Duodenal mucosa (tissue), 2 donors: ENCODE data around the gene DDC.
"Not testable (repeated sequence)": the region's sequence is repeated elsewhere in the genome, so short reads cannot be mapped to it uniquely, and the experiment has no call there.

Source experiments
- H3K27ac ChIP-seq: one replicate; pipeline ENCODE4 v1.7.0; 2013; ENCODE audit warnings: low read depth, low read length
- H3K27me3 ChIP-seq, 2 donors: one replicate each; pipeline ENCODE4 v1.7.0; 2013; ENCODE audit warnings: low read length in 2 of 2, control low read depth in 1 of 2; ENCODE audit not compliant: insufficient read depth in 2 of 2, control insufficient read depth in 1 of 2
- H3K36me3 ChIP-seq, 2 donors: one replicate each; pipeline ENCODE4 v1.7.0; 2013; ENCODE audit warnings: low read length in 2 of 2, control low read depth in 1 of 2; ENCODE audit not compliant: insufficient read depth in 2 of 2, control insufficient read depth in 1 of 2
- H3K4me1 ChIP-seq, 2 donors: one replicate each; pipeline ENCODE4 v1.7.0; 2013; ENCODE audit warnings: low read length in 2 of 2, control low read depth in 1 of 2; ENCODE audit not compliant: insufficient read depth in 2 of 2, control insufficient read depth in 1 of 2
- H3K4me3 ChIP-seq, 2 donors: one replicate each; pipeline ENCODE4 v1.7.0; 2013; ENCODE audit warnings: low read length in 2 of 2, low read depth in 1 of 2
- H3K9ac ChIP-seq, 2 donors: one replicate each; pipeline ENCODE4 v1.7.0; 2013; ENCODE audit warnings: low read length in 2 of 2, low read depth in 1 of 2
- H3K9me3 ChIP-seq, 2 donors: one replicate each; pipeline ENCODE4 v1.7.0; 2013; ENCODE audit warnings: low read length in 2 of 2, control low read depth in 1 of 2; ENCODE audit not compliant: control insufficient read depth in 1 of 2

Gene DDC

GRCh38 chr7:50540785-50541579 is 24.2 kb downstream of the DDC start:
- no peak overlapping the region for H3K9ac ChIP-seq
- H3K4me1 ChIP-seq, result no peaks in the 10 kb centered on the region
- H3K9me3 ChIP-seq, result no peaks in the 10 kb centered on the region
- H3K27ac ChIP-seq, result no peak overlapping the region
- peaks cover 21 to 59% of the 10 kb centered on the region in 2 donors for H3K36me3 ChIP-seq
- no peak overlapping the region for H3K4me3 ChIP-seq
- H3K27me3 ChIP-seq, result no peaks in the 10 kb centered on the region

GRCh38 chr7:50539725-50540124 is 25.5 kb downstream of the DDC start:
- H3K36me3 ChIP-seq, result peaks cover 21 to 59% of the 10 kb centered on the region in 2 donors
- H3K9ac ChIP-seq, result no peak overlapping the region
- H3K27ac ChIP-seq, result no peak overlapping the region
- no peaks in the 10 kb centered on the region for H3K9me3 ChIP-seq
- no peak overlapping the region for H3K4me3 ChIP-seq
- no peaks in the 10 kb centered on the region for H3K27me3 ChIP-seq
- H3K4me1 ChIP-seq, result peaks cover 2 to 8% of the 10 kb centered on the region in 2 donors

GRCh38 chr7:50538478-50538877 is 26.7 kb downstream of the DDC start:
- no peaks in the 10 kb centered on the region for H3K27me3 ChIP-seq
- no peak overlapping the region for H3K4me3 ChIP-seq
- no peak overlapping the region for H3K9ac ChIP-seq
- peaks cover 5 to 14% of the 10 kb centered on the region in 2 donors for H3K4me1 ChIP-seq
- H3K27ac ChIP-seq, result no peak overlapping the region
- H3K36me3 ChIP-seq, result peaks cover 17 to 52% of the 10 kb centered on the region in 2 donors
- H3K9me3 ChIP-seq, result no peaks in the 10 kb centered on the region

GRCh38 chr7:50537417-50537816 is 27.8 kb downstream of the DDC start:
- H3K27me3 ChIP-seq, result no peaks in the 10 kb centered on the region
- H3K9ac ChIP-seq, result no peak overlapping the region
- peaks cover 7 to 42% of the 10 kb centered on the region in 2 donors for H3K36me3 ChIP-seq
- H3K4me1 ChIP-seq, result peaks cover 5 to 14% of the 10 kb centered on the region in 2 donors
- H3K27ac ChIP-seq, result no peak overlapping the region
- H3K9me3 ChIP-seq, result no peaks in the 10 kb centered on the region
- H3K4me3 ChIP-seq, result no peak overlapping the region

GRCh38 chr7:50535291-50535711 is 29.9 kb downstream of the DDC start:
- H3K4me1 ChIP-seq, result peaks cover 12 to 30% of the 10 kb centered on the region in 2 donors
- H3K9ac ChIP-seq, H3K4me3 ChIP-seq, H3K27ac ChIP-seq, H3K27me3 ChIP-seq, H3K9me3 ChIP-seq: not testable (repeated sequence)
- H3K36me3 ChIP-seq, result peaks cover 5 to 33% of the 10 kb centered on the region in 2 donors

GRCh38 chr7:50534690-50535290 is 30.4 kb downstream of the DDC start:
- Histone ChIP-seq H3K9ac (no peak overlapping the region), H3K9me3 (no peaks in the 10 kb centered on the region), H3K27me3 (no peaks in the 10 kb centered on the region), H3K36me3 (peaks cover 5 to 29% of the 10 kb centered on the region in 2 donors), H3K27ac (no peak overlapping the region), H3K4me1 (peaks cover 12 to 31% of the 10 kb centered on the region in 2 donors), H3K4me3 (no peak overlapping the region)

GRCh38 chr7:50533866-50534265 is 31.3 kb downstream of the DDC start:
- H3K27me3 ChIP-seq, result no peaks in the 10 kb centered on the region
- no peak overlapping the region for H3K4me3 ChIP-seq
- H3K9me3 ChIP-seq, result no peaks in the 10 kb centered on the region
- peaks cover 5 to 21% of the 10 kb centered on the region in 2 donors for H3K36me3 ChIP-seq
- H3K4me1 ChIP-seq, result peaks cover 21 to 40% of the 10 kb centered on the region in 2 donors
- no peak overlapping the region for H3K9ac ChIP-seq
- H3K27ac ChIP-seq, result no peak overlapping the region

GRCh38 chr7:50531928-50532327 is 33.3 kb downstream of the DDC start:
- Histone ChIP-seq H3K27ac (no peak overlapping the region), H3K9me3 (no peaks in the 10 kb centered on the region), H3K27me3 (no peaks in the 10 kb centered on the region), H3K4me3 (no peak overlapping the region), H3K9ac (no peak overlapping the region), H3K36me3 (peaks cover 0 to 15% of the 10 kb centered on the region in 2 donors), H3K4me1 (peaks cover 29 to 48% of the 10 kb centered on the region in 2 donors)

GRCh38 chr7:50531401-50531911 is 33.7 kb downstream of the DDC start:
- Histone ChIP-seq H3K36me3 (peaks cover 0 to 12% of the 10 kb centered on the region in 2 donors), H3K9me3 (no peaks in the 10 kb centered on the region), H3K27ac (no peak overlapping the region), H3K9ac (no peak overlapping the region), H3K4me3 (no peak overlapping the region), H3K27me3 (no peaks in the 10 kb centered on the region), H3K4me1 (peaks cover 29 to 48% of the 10 kb centered on the region in 2 donors)

GRCh38 chr7:50530766-50531165 is 34.4 kb downstream of the DDC start:
- no peaks in the 10 kb centered on the region for H3K9me3 ChIP-seq
- no peak overlapping the region for H3K9ac ChIP-seq
- peaks cover 29 to 48% of the 10 kb centered on the region in 2 donors for H3K4me1 ChIP-seq
- no peak overlapping the region for H3K4me3 ChIP-seq
- peaks cover 0 to 8% of the 10 kb centered on the region in 2 donors for H3K36me3 ChIP-seq
- H3K27ac ChIP-seq, result no peak overlapping the region
- no peaks in the 10 kb centered on the region for H3K27me3 ChIP-seq
